Upper lobe of left lung (tissue), 6 donors: ENCODE data around the gene ZDHHC21. TPM values are rescaled to one million over a fixed set of nuclear protein-coding genes. Genes with fewer than 3 reads are reported as not detected.

Experiments used
- ATAC-seq, 2 donors: fragments of 200-7000 bp; cut with Tn5 transposase; one replicate each; pipeline ENCODE4 v1.9.1; 2022; ENCODE audit warnings: mild to moderate bottlenecking in 2 of 2, moderate library complexity in 2 of 2; ENCODE audit not compliant: low FRiP score in 2 of 2
- DNase-seq, 2 donors: peaks; one replicate each; pipeline ENCODE4 v3.0.0-alpha.2; 2019 to 2020
- H3K27ac ChIP-seq, 4 donors: fragments of 200-600 bp; sonication (generic); one replicate each; pipeline ENCODE4 v1.5.1; 2016 to 2019
- H3K27me3 ChIP-seq, 4 donors: fragments of 200-600 bp; sonication (generic); one replicate each; pipeline ENCODE4 v1.5.1; 2017 to 2019
- H3K36me3 ChIP-seq, 4 donors: fragments of 200-600 bp; sonication (generic); one replicate each; pipeline ENCODE4 v1.5.1; 2016 to 2019
- H3K4me1 ChIP-seq, 4 donors: fragments of 200-600 bp; sonication (generic); one replicate each; pipeline ENCODE4 v1.5.1; 2018 to 2019
- H3K4me3 ChIP-seq, 4 donors: fragments of 200-600 bp; sonication (generic); one replicate each; pipeline ENCODE4 v1.5.1; 2017 to 2019; ENCODE audit warnings: mild to moderate bottlenecking in 2 of 4, moderate library complexity in 1 of 4
- H3K9me3 ChIP-seq, 4 donors: fragments of 200-600 bp; sonication (generic); one replicate each; pipeline ENCODE4 v1.5.1; 2018 to 2019
- CTCF ChIP-seq, 6 experiments: fragments of 450-650 bp in 4 of 6; fragments of 200-600 bp in 2 of 6; sonication (generic) in 2 of 6; IDR thresholded peaks; one replicate each; pipeline ENCODE4 v1.5.1; 2016 to 2019; ENCODE audit warnings: antibody characterized with exemption in 6 of 6
- EP300 ChIP-seq, 4 donors: sonication (generic); formaldehyde crosslinking; IDR thresholded peaks; one replicate each; pipeline ENCODE4 v1.5.1; 2017; ENCODE audit warnings: antibody characterized with exemption in 4 of 4, control low read depth in 2 of 4
- POLR2A ChIP-seq, 4 donors: fragments of 450-650 bp; IDR thresholded peaks; one replicate each; pipeline ENCODE4 v1.5.1; 2016 to 2017; ENCODE audit warnings: antibody characterized with exemption in 4 of 4, mild to moderate bottlenecking in 2 of 4
- POLR2AphosphoS5 ChIP-seq, 2 donors: sonication (generic); formaldehyde crosslinking; IDR thresholded peaks; one replicate each; pipeline ENCODE4 v1.5.1; 2017; ENCODE audit warnings: antibody characterized with exemption in 2 of 2
- WGBS, 2 donors: methylation state at CpG; one replicate each; pipeline ENCODE4 v1.1.5; 2017 to 2018; 5-methylcytosine and 5-hydroxymethylcytosine counted together
- total RNA-seq, 6 donors: library from RNA; depleted of rRNA in 4 of 6; stranded (reverse); fragments of >200 nt in 4 of 6; gene quantifications; one replicate each; pipeline versions ENCODE4 v1.1.0 to v1.2.1, GENCODE V29; 2016 to 2021
- donor health status: DM: no; HTN: no; CAD: no; lungs with moderate emphysema.
- donor health status: DM: no; HTN: yes; CAD: no; lungs with severe emphysema.

The ZDHHC21 gene
- total RNA-seq, 6 donors from 2014 or later = 6.5 to 46.5 (median 21.1) TPM

- TF ChIP-seq CTCF (IDR thresholded peaks at IDR 0.05) = no peak
- H3K27ac ChIP-seq = no peak overlapping the region
- ATAC-seq (no peak), DNase-seq (no peak)
- 54% methylated on average over 1 of the region's 1 CpG for WGBS, 2 donors
- H3K9me3 ChIP-seq = peaks cover 0 to 3% (median 0%) of the 10 kb centered on the region in 4 donors
- H3K27me3 ChIP-seq = no peaks in the 10 kb centered on the region
- no peak overlapping the region for H3K4me3 ChIP-seq
- peaks cover 0 to 11% (median 3%) of the 10 kb centered on the region in 4 donors for H3K36me3 ChIP-seq
- H3K4me1 ChIP-seq = peaks cover 0 to 6% (median 0%) of the 10 kb centered on the region in 4 donors
These were observed 65.7 kb downstream of the ZDHHC21 start for GRCh38 chr9:14627513-14627912.

GRCh38 chr9:14618836-14619420 is 74.3 kb downstream of the ZDHHC21 start:
- Histone ChIP-seq H3K9me3 (no peaks in the 10 kb centered on the region), H3K27ac (no peak overlapping the region), H3K27me3 (no peaks in the 10 kb centered on the region), H3K4me1 (no peaks in the 10 kb centered on the region), H3K4me3 (no peak overlapping the region), H3K36me3 (peaks cover 0 to 5% (median 3%) of the 10 kb centered on the region in 4 donors)
- DNase-seq (no peak), ATAC-seq (no peak)
- TF ChIP-seq CTCF (IDR thresholded peaks at IDR 0.05) (no peak), POLR2A (IDR thresholded peaks at IDR 0.05) (no peak), EP300 (IDR thresholded peaks at IDR 0.05) (no peak), POLR2AphosphoS5 (IDR thresholded peaks at IDR 0.05) (no peak)
- WGBS, 2 donors = 95 to 98% methylated on average over 8 of the region's 8 CpGs

GRCh38 chr9:14616188-14616982 is 76.8 kb downstream of the ZDHHC21 start:
- Histone ChIP-seq H3K4me1 (no peaks in the 10 kb centered on the region), H3K27me3 (no peaks in the 10 kb centered on the region), H3K9me3 (no peaks in the 10 kb centered on the region), H3K27ac (no peak overlapping the region), H3K36me3 (peaks cover 0 to 5% (median 3%) of the 10 kb centered on the region in 4 donors), H3K4me3 (no peak overlapping the region)
- no peak for DNase-seq
- peak in 1 of 2 donors; percentile 60 for ATAC-seq
- TF ChIP-seq POLR2A (IDR thresholded peaks at IDR 0.05) (no peak), POLR2AphosphoS5 (IDR thresholded peaks at IDR 0.05) (no peak), EP300 (IDR thresholded peaks at IDR 0.05) (no peak), CTCF (IDR thresholded peaks at IDR 0.05) (peak; percentile 8 to 49 (median 44))
- 58 to 59% methylated on average over 3 of the region's 3 CpGs for WGBS, 2 donors

GRCh38 chr9:14608540-14608939 is 84.7 kb downstream of the ZDHHC21 start:
- Histone ChIP-seq H3K9me3 (no peaks in the 10 kb centered on the region), H3K27me3 (no peaks in the 10 kb centered on the region), H3K27ac (no peak overlapping the region), H3K4me3 (no peak overlapping the region), H3K4me1 (no peaks in the 10 kb centered on the region), H3K36me3 (peaks cover 0 to 3% (median 0%) of the 10 kb centered on the region in 4 donors)
- DNase-seq = no peak
- no peak for ATAC-seq
- TF ChIP-seq EP300 (IDR thresholded peaks at IDR 0.05) (no peak), POLR2AphosphoS5 (IDR thresholded peaks at IDR 0.05) (no peak), POLR2A (IDR thresholded peaks at IDR 0.05) (no peak), CTCF (IDR thresholded peaks at IDR 0.05) (no peak)
- 92 to 94% methylated on average over 2 of the region's 2 CpGs for WGBS, 2 donors
